DND-41 (cell line): ENCODE results near the gene HAND1.

Experiments
- ATAC-seq: fragments of 200-7000 bp; cut with Tn5 transposase; 3 replicates; pipeline ENCODE4 v1.9.1; 2021; ENCODE audit warnings: low read depth; ENCODE audit not compliant: insufficient read depth
- DNase-seq: peaks from one replicate; pipeline ENCODE4 v3.0.0-alpha.2; 2020
- H2AFZ ChIP-seq: 2 replicates; pipeline ENCODE4 v1.6.0; 2012; ENCODE audit warnings: low read depth, low read length
- H3K27ac ChIP-seq: 2 replicates; pipeline ENCODE4 v1.5.1; 2012; ENCODE audit warnings: low read length, inconsistent platforms
- H3K27me3 ChIP-seq: fragments of 200-600 bp; sonication (generic); 2 replicates; pipeline ENCODE4 v1.6.0; 2012; ENCODE audit warnings: low read length, mild to moderate bottlenecking, inconsistent platforms; ENCODE audit not compliant: insufficient read depth, poor library complexity
- H3K36me3 ChIP-seq: 2 replicates; pipeline ENCODE4 v1.5.1; 2012; ENCODE audit warnings: low read length, inconsistent platforms; ENCODE audit not compliant: insufficient read depth
- H3K4me1 ChIP-seq: 2 replicates; pipeline ENCODE4 v1.5.1; 2012; ENCODE audit warnings: mild to moderate bottlenecking, low read length; ENCODE audit not compliant: insufficient read depth
- H3K4me2 ChIP-seq: 2 replicates; pipeline ENCODE4 v1.6.0; 2012; ENCODE audit warnings: mild to moderate bottlenecking, moderate library complexity, low read length, inconsistent platforms; ENCODE audit not compliant: insufficient read depth
- H3K4me3 ChIP-seq, 2 experiments: fragments of 200-600 bp in 1 of 2; shearing (Covaris generic) in 1 of 2; 2 replicates each; pipeline ENCODE4 v1.5.1; 2012 to 2016; ENCODE audit warnings: inconsistent platforms in 2 of 2, low read length in 2 of 2, mild to moderate bottlenecking in 2 of 2, low read depth in 1 of 2, moderate library complexity in 1 of 2
- H3K79me2 ChIP-seq: 2 replicates; pipeline ENCODE4 v1.6.0; 2012; ENCODE audit warnings: low read length, inconsistent platforms; ENCODE audit not compliant: insufficient read depth
- H3K9ac ChIP-seq: 2 replicates; pipeline ENCODE4 v1.6.0; 2012; ENCODE audit warnings: low read depth, mild to moderate bottlenecking, inconsistent platforms, low read length, moderate library complexity
- H3K9me3 ChIP-seq: 2 replicates; pipeline ENCODE4 v1.5.1; 2012; ENCODE audit warnings: low read length, moderate library complexity, mild to moderate bottlenecking, inconsistent platforms; ENCODE audit not compliant: insufficient read depth, severe bottlenecking
- H4K20me1 ChIP-seq: 2 replicates; pipeline ENCODE4 v1.6.0; 2012; ENCODE audit warnings: low read length; ENCODE audit not compliant: insufficient read depth
- CTCF ChIP-seq: IDR thresholded peaks from 2 replicates; pipeline ENCODE4 v1.5.1; 2012; ENCODE audit warnings: borderline replicate concordance, low read length, moderate library complexity, mild to moderate bottlenecking; ENCODE audit not compliant: poor library complexity, severe bottlenecking; ENCODE audit errors: extremely low read depth
- EZH2 ChIP-seq: IDR thresholded peaks from 3 replicates; pipeline ENCODE4 v1.6.1; 2012; ENCODE audit warnings: borderline replicate concordance, low read depth, mild to moderate bottlenecking, moderate library complexity, low read length, inconsistent platforms; ENCODE audit not compliant: severe bottlenecking

The HAND1 gene

GRCh38 chr5:154430466-154430865 lies 47.6 kb downstream of the HAND1 start:
- H2AFZ ChIP-seq: no peak overlapping the region
- no peaks in the 10 kb centered on the region for H3K9me3 ChIP-seq
- no peaks in the 10 kb centered on the region for H4K20me1 ChIP-seq
- ATAC-seq (peak; percentile 49; the same call in 2 of the 3 replicates), DNase-seq (no peak)
- peaks cover 9% of the 10 kb centered on the region for H3K36me3 ChIP-seq
- no peak overlapping the region for H3K9ac ChIP-seq
- no peak for TF ChIP-seq CTCF
- no peak for TF ChIP-seq EZH2
- H3K4me2 ChIP-seq: no peak overlapping the region
- no peak overlapping the region for H3K27ac ChIP-seq
- no peaks in the 10 kb centered on the region for H3K27me3 ChIP-seq
- no peaks in the 10 kb centered on the region for H3K4me1 ChIP-seq
- H3K4me3 ChIP-seq: no peak overlapping the region
- H3K79me2 ChIP-seq: no peaks in the 10 kb centered on the region

- no peak overlapping the region for H3K9ac ChIP-seq
These were observed 48.7 kb downstream of the HAND1 start for GRCh38 chr5:154429341-154429740.

GRCh38 chr5:154428208-154428607 lies 49.8 kb downstream of the HAND1 start:
- Histone ChIP-seq H3K9me3 (no peaks in the 10 kb centered on the region), H3K27ac (no peak overlapping the region), H3K27me3 (no peaks in the 10 kb centered on the region), H3K9ac (no peak overlapping the region), H3K4me1 (no peaks in the 10 kb centered on the region), H4K20me1 (no peaks in the 10 kb centered on the region), H3K4me2 (no peak overlapping the region), H3K4me3 (no peak overlapping the region), H2AFZ (no peak overlapping the region), H3K36me3 (peaks cover 2% of the 10 kb centered on the region; the same call in 1 of the 2 replicates), H3K79me2 (no peaks in the 10 kb centered on the region)
- no peak for ATAC-seq
- no peak for DNase-seq
- TF ChIP-seq EZH2 (no peak), CTCF (no peak)

More at GRCh38 chr5:154429341-154429740, 48.7 kb downstream of the HAND1 start:
- DNase-seq: no peak
- H4K20me1 ChIP-seq: no peaks in the 10 kb centered on the region
- H3K27me3 ChIP-seq: no peaks in the 10 kb centered on the region
- peaks cover 2% of the 10 kb centered on the region; the same call in 1 of the 2 replicates for H3K36me3 ChIP-seq
- no peak overlapping the region for H2AFZ ChIP-seq
- no peaks in the 10 kb centered on the region for H3K79me2 ChIP-seq
- H3K4me1 ChIP-seq: no peaks in the 10 kb centered on the region
- H3K27ac ChIP-seq: no peak overlapping the region
- TF ChIP-seq EZH2 (no peak), CTCF (no peak)
- H3K4me2 ChIP-seq: no peak overlapping the region
- no peak for ATAC-seq
- H3K4me3 ChIP-seq: no peak overlapping the region
- H3K9me3 ChIP-seq: no peaks in the 10 kb centered on the region
